H1 (cell line): Measurements from ENCODE around the gene AFF4. TPM values are rescaled to one million over a fixed set of nuclear protein-coding genes. Genes with fewer than 3 reads are reported as not detected.
A peak's percentile ranks its signal among the peaks of the same experiment; 100 is the strongest.

Experiments used
- ATF2 ChIP-seq: IDR thresholded peaks from 2 replicates; pipeline ENCODE4 v1.6.1; 2012; ENCODE audit warnings: low read length, inconsistent platforms
- BCL11A ChIP-seq, 2 experiments: IDR thresholded peaks; one replicate each; pipeline ENCODE4 v1.6.1; 2011; ENCODE audit warnings: low read depth in 2 of 2, low read length in 2 of 2, mild to moderate bottlenecking in 2 of 2
- CEBPB ChIP-seq: IDR thresholded peaks from 2 replicates; pipeline ENCODE4 v1.6.1; 2012; ENCODE audit warnings: low read depth, low read length
- CHD2 ChIP-seq: IDR thresholded peaks from 2 replicates; pipeline ENCODE4 v1.6.1; 2012; ENCODE audit warnings: low read length, improper control_type of control experiment
- CREB1 ChIP-seq: IDR thresholded peaks from 2 replicates; pipeline ENCODE4 v1.6.1; 2012; ENCODE audit warnings: inconsistent platforms
- E2F6 ChIP-seq: IDR thresholded peaks from 2 replicates; pipeline ENCODE4 v1.6.1; 2012; ENCODE audit warnings: inconsistent platforms
- EGR1 ChIP-seq: IDR thresholded peaks from 2 replicates; pipeline ENCODE4 v1.6.1; 2011; ENCODE audit warnings: low read depth, low read length, borderline replicate concordance
- FOSL1 ChIP-seq: IDR thresholded peaks from 2 replicates; pipeline ENCODE4 v1.6.1; 2011; ENCODE audit warnings: mild to moderate bottlenecking, low read depth, low read length, moderate library complexity; ENCODE audit not compliant: insufficient read depth
- GABPA ChIP-seq: IDR thresholded peaks from 2 replicates; pipeline ENCODE4 v1.6.1; 2011; ENCODE audit warnings: mild to moderate bottlenecking, low read length, moderate library complexity, borderline replicate concordance; ENCODE audit not compliant: insufficient read depth
- GTF2F1 ChIP-seq: IDR thresholded peaks from 2 replicates; pipeline ENCODE4 v1.6.1; 2012; ENCODE audit warnings: low read depth, low read length, improper control_type of control experiment, borderline replicate concordance
- JUND ChIP-seq: IDR thresholded peaks from 2 replicates; pipeline ENCODE4 v1.6.1; 2011; ENCODE audit warnings: mild to moderate bottlenecking, improper control_type of control experiment, low read length
- PHF8 ChIP-seq: fragments of 200-600 bp; sonication (generic); conservative IDR thresholded peaks from 2 replicates; pipeline ENCODE4 v1.7.1; 2012; ENCODE audit warnings: low read depth, mild to moderate bottlenecking, inconsistent platforms, low read length, moderate library complexity
- POLR2AphosphoS5 ChIP-seq: IDR thresholded peaks from 2 replicates; pipeline ENCODE4 v1.6.1; 2011; ENCODE audit warnings: low read depth, low read length
- POU5F1 ChIP-seq: IDR thresholded peaks from 2 replicates; pipeline ENCODE4 v1.6.1; 2011; ENCODE audit warnings: low read depth, mild to moderate bottlenecking, low read length, moderate library complexity
- RBBP5 ChIP-seq: IDR thresholded peaks from 2 replicates; pipeline ENCODE4 v1.7.1; 2012; ENCODE audit warnings: low read depth, mild to moderate bottlenecking, inconsistent platforms, low read length, moderate library complexity, borderline replicate concordance
- RXRA ChIP-seq: IDR thresholded peaks from 2 replicates; pipeline ENCODE4 v1.6.1; 2011; ENCODE audit warnings: low read depth, mild to moderate bottlenecking, low read length, moderate library complexity; ENCODE audit not compliant: insufficient read depth
- SIN3A ChIP-seq, 2 experiments: IDR thresholded peaks in 1 of 2; conservative IDR thresholded peaks in 1 of 2; 2 replicates each; pipeline ENCODE4 v1.6.1; 2011 to 2012; ENCODE audit warnings: low read length in 2 of 2, improper control_type of control experiment in 1 of 2, low read depth in 1 of 2, mild to moderate bottlenecking in 1 of 2
- SP2 ChIP-seq: IDR thresholded peaks from 2 replicates; pipeline ENCODE4 v1.6.1; 2012; ENCODE audit warnings: mild to moderate bottlenecking, low read length, inconsistent platforms
- SRF ChIP-seq: IDR thresholded peaks from 2 replicates; pipeline ENCODE4 v1.6.1; 2011; ENCODE audit warnings: mild to moderate bottlenecking, low read depth, low read length, moderate library complexity
- SUZ12 ChIP-seq: fragments of 200-600 bp; sonication (generic); IDR thresholded peaks from 2 replicates; pipeline ENCODE4 v1.6.1; 2012; ENCODE audit warnings: mild to moderate bottlenecking, inconsistent platforms, low read length, moderate library complexity, mixed read lengths
- TAF1 ChIP-seq: IDR thresholded peaks from 2 replicates; pipeline ENCODE4 v1.6.1; 2011; ENCODE audit warnings: mild to moderate bottlenecking, low read depth, low read length
- TAF7 ChIP-seq: optimal IDR thresholded peaks from 2 replicates; pipeline ENCODE3; 2011; ENCODE audit warnings: low read depth, mild to moderate bottlenecking, inconsistent platforms, low read length, moderate library complexity, borderline replicate concordance
- TBP ChIP-seq: IDR thresholded peaks from 2 replicates; pipeline ENCODE4 v1.6.1; 2011; ENCODE audit warnings: low read depth, low read length, improper control_type of control experiment
- ZNF274 ChIP-seq: IDR thresholded peaks from 2 replicates; pipeline ENCODE4 v1.7.0; 2012; ENCODE audit warnings: low read length, borderline replicate concordance; ENCODE audit errors: extremely low read depth
- polyA plus RNA-seq, 7 experiments: library from polyadenylated mRNA; depleted of rRNA in 3 of 7; stranded (reverse) in 5 of 7; unstranded in 2 of 7; fragments of >200 nt in 5 of 7; fragments of 200-250 nt in 2 of 7; gene quantifications; 1 replicate in 5 of 7; 2 replicates in 1 of 7; 4 replicates in 1 of 7; pipeline versions ENCODE4 v1.2.1 to v1.2.3, GENCODE V29; 2011 to 2013; ENCODE audit warnings: missing spikeins in 2 of 7, mixed read lengths in 2 of 7
- total RNA-seq: library from RNA; stranded (reverse); fragmentation: NEBNext Ultra II Directional; extraction: Animal tissue kit (Norgen Biotek cat#: 25700); gene quantifications from 2 replicates; pipeline ENCODE4 v1.2.1, GENCODE V29; 2021

AFF4 gene
- total and polyA plus RNA-seq, 2 of the 8 experiments (the other 6 are each of a cell fraction or from before 2014, with no cell fraction given): 12.0 to 61.4 TPM

GRCh38 chr5:132962429-132963021, 909 bp downstream of the AFF4 start (continued):
- TF ChIP-seq ATF2 (peak; percentile 89), TAF7 (no peak), ZNF274 (no peak), EGR1 (peak; percentile 28; the same call in 1 of the 2 replicates), SIN3A (conservative IDR thresholded peaks at IDR 0.05 in 1 of 2, IDR thresholded peaks at IDR 0.05 in 1 of 2; ENCODE audit: low read depth in 1 of 2, low read length in 2 of 2) (no peak), TBP (peak; percentile 20; the same call in 1 of the 2 replicates), JUND (no peak), GABPA (no peak), POLR2AphosphoS5 (peak; percentile 71; the same call in 1 of the 2 replicates), SRF (no peak), CHD2 (peak; percentile 87), RXRA (no peak), CREB1 (peak; percentile 44; the same call in 1 of the 2 replicates), GTF2F1 (no peak), CEBPB (no peak), TAF1 (peak; percentile 68), SUZ12 (no peak), SP2 (no peak), POU5F1 (no peak), RBBP5 (0 out of 2 replicates have a peak, but pooled peaks have one; percentile 1), PHF8 (no peak), BCL11A (IDR thresholded peaks at IDR 0.05; ENCODE audit: low read depth in 2 of 2, low read length in 2 of 2) (no peak), FOSL1 (no peak), E2F6 (no peak)
